G401.6 (cell line): ENCODE measurements around the gene FNBP1.
"Not testable (repeated sequence)": the region's sequence is repeated elsewhere in the genome, so short reads cannot be mapped to it uniquely, and the experiment has no call there.

Experiments used
- FAIRE-seq: peaks from 2 replicates; lab custom pipeline; 2012; peaks lifted over from hg19 to GRCh38; lab: Jason Lieb, UNC

FNBP1 gene

GRCh38 chr9:129990269-129991010 is 52.5 kb downstream of the FNBP1 start:
- FAIRE-seq = no peak

DNA sequence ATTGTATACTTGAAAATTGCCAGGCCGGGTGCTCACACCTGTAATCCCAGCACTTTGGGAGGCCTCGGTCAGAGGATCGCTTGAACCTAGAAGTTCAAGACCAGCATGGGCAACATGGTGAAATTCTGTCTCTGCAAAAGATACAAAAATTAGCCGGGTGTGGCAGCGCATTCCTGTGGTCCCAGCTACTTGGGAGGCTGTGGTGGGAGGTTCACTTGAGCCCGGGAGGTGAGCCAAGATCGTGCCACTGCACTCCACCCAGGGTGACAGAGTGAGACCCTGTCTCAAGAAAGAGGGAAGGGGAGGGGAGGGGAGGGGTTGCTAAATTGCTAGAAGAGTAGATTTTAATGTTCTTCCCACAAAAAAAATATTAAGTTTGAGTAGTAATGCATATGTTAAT is 53.2 kb downstream of the FNBP1 start:
- FAIRE-seq = no peak

DNA sequence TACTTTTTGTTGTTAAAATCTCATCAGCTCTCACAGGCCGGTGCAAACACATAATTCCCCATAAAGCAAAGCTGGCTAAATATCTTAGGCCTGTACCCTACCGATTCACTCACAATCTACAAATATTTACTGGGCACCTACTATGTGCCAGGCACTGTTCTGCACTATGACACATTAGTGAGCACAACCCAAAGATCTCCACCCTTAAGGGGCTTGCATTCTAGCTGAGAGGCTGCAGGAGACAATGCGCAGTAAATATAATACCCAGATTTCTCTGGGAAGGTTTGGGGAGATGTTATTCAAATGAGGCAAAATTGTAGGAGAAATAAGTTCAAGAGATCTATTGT is 53.7 kb downstream of the FNBP1 start:
- FAIRE-seq = no peak

GRCh38 chr9:129988607-129989361 is 54.2 kb downstream of the FNBP1 start:
- FAIRE-seq = no peak

- no peak for FAIRE-seq
Observed at GRCh38 chr9:129987941-129988340, 55.0 kb downstream of the FNBP1 start.

DNA sequence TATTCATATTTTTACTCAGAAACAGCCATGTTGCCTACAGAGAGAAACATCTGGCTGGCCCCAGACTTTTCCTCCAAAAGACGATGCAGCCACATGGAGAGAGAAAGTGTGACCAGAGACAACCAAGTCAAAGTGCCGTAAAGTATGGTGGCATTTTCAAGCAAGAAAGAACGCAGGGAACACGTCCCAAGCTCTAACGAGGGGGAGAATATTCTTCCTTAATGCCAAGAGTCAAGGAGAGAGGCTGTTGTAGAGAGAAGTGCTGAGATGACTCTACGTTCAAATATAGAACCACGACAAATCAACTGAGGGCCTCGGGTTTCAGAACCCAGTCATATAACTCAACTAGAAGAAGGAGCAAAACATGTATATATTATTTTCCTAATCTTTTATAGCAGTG is 55.9 kb downstream of the FNBP1 start:
- no peak for FAIRE-seq

GRCh38 chr9:129984589-129984988 is 58.4 kb downstream of the FNBP1 start:
- not testable (repeated sequence) for FAIRE-seq

DNA sequence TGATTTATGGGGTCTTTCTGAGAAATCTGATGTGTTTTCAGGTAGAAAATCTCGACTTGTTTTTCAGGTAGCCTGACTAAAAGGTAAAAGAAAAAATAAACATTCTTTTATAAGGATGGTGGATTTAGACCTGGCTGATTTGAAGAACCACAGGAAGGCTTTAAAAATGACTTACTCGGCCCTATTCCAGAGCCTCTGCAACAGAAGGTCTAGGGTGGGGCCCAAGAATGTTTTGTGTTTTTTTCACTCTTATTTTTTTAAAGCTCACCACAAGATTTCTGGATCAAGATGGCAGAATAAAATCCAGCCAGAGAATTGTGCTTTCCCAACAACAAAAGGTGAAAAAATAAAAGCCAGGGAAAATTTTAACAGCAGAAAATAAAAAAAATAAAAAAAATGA is 59.1 kb downstream of the FNBP1 start:
- FAIRE-seq = no peak

DNA sequence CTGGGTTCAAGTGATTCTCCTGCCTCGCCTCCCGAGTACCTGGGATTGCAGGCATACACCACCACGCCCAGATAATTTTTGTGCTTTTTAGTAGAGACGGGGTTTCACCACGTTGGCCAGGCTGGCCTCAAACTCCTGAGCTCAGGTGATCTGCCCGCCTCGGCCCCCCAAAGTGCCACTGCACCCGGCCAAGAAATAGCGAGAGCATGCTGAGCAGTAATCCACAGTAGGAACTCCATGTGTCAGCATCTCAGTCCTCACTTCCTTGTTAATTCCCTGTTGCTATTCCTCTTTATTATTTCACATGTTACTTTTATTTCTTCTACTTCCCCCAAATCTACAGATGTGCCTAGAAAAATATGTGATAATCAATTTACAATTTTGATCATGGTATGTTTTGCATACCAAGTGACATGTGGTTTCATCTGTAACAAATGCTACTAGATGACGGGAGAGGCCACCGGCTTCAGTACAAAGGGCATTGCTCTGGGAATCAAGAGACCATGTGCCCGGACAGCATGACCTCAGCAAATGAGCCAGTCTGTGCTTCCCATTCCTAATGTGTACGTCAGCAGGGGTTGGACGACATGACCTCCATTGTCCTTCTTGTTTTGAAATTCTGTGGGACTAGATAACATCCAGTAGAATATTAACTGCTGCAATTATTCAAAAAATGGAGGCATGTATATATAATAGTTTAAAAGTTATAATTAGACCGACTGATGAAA is 61.6 kb downstream of the FNBP1 start:
- FAIRE-seq = no peak

DNA sequence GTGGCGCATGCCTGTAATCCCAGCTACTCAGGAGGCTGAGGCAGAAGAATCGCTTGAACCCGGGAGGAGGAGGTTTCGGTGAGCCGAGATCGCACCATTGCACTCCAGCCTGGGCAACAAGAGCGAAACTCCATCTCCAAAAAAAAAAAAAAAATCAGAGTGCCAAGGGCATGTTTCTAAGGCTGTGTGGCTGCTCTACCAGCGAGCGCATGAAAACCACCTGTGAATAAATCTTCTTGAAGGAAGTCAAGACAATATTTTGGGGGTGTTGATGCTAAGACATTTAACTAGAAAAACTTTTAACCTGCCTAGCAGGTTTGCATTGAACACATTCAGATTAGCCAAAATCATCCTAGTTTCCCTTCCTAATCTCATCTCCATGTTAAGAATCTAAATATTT is 62.8 kb downstream of the FNBP1 start:
- not testable (repeated sequence) for FAIRE-seq

DNA sequence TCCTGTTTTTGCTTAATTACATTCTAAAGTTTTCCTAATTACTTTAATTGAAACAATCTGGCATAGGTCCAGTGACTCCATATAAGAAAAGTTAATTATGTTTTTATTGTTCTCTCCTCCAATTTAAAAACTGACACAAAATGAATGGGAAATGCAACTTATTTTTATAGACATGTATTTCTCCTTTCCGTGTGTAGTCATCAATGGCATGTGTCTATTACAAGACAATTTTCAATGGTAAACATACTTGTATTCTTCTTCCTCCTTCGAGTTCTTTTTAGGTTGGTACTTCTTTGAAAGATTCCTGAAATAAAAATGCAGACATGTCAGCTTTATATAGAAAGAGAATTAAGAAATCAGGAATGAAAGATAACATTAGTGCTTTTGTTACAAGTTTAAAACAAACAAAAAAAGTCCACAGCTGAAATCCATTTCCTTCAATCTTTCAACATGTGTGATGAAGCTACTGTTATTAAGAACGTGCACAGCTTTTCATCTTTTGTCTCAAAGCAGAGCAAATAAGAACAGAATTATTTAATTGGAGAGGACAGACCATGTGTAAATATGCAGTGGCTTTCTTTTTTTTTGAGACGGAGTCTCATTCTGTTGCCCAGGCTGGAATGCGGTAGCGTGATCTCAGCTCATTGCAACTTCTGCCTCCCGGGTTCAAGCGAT is 63.8 kb downstream of the FNBP1 start:
- no peak for FAIRE-seq

DNA sequence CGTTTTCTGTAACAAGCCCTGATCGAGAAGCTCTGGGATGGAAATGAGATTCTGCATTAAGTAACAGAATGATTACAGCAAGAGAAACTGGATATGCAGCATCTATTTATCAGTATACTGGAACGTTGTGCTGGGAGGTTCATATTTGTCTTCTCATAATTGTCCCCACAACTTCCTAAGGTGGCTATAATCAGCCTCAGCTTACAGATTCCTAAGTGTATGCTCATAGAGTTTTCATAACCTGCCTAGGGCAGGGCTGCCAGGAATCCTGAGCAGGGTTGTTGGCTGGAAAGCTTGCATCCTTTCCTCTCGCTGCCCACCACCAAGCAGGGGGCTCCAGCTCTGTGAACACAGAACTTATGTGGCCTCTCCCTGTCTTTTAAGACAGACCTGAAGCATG is 70.2 kb downstream of the FNBP1 start:
- no peak for FAIRE-seq

- no peak for FAIRE-seq
Observed at GRCh38 chr9:129968690-129969485, 74.1 kb downstream of the FNBP1 start.

DNA sequence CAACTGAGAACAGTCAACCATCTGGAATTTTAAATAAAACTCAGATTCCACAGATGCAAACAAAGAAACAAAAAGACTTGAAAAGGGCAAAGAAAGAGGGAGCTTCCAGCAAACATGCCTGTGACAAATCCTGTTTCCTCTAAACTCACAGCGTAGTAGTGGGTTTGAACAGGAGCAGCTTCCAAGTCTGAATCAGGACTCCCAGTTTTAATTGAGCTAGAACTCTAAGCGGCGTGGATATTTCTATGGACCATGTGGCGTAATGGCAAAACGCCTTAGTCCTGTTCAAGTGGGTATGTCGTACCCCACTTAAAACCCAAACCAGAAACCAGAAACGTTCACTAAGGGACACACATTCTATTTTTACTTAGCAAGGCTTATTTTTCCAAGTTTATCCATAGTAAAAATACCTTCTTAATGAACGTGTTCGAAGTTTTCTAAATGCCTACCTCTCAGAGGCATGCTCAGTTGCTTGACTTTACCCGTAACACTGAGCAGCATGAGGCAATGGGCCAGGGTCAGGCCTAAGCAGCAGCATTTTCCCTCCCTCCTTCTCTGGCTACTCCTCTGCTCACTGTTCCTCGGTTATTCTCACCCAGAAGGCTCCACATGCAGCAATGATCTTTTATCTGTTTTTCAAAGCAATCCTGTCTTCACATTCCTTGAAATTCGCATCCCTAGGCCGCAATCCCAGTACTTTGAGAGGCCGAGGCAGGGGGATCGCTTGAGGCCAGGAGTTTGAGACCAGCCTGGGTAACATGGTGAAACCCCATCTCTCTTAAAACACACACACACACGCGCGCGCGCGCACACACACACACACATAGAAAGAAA is 77.9 kb downstream of the FNBP1 start:
- no peak for FAIRE-seq

GRCh38 chr9:129962889-129963703 is 79.9 kb downstream of the FNBP1 start:
- no peak for FAIRE-seq

GRCh38 chr9:129962451-129962864 is 80.5 kb downstream of the FNBP1 start:
- no peak for FAIRE-seq

- no peak for FAIRE-seq
Observed at GRCh38 chr9:129958796-129959195, 84.2 kb downstream of the FNBP1 start.

DNA sequence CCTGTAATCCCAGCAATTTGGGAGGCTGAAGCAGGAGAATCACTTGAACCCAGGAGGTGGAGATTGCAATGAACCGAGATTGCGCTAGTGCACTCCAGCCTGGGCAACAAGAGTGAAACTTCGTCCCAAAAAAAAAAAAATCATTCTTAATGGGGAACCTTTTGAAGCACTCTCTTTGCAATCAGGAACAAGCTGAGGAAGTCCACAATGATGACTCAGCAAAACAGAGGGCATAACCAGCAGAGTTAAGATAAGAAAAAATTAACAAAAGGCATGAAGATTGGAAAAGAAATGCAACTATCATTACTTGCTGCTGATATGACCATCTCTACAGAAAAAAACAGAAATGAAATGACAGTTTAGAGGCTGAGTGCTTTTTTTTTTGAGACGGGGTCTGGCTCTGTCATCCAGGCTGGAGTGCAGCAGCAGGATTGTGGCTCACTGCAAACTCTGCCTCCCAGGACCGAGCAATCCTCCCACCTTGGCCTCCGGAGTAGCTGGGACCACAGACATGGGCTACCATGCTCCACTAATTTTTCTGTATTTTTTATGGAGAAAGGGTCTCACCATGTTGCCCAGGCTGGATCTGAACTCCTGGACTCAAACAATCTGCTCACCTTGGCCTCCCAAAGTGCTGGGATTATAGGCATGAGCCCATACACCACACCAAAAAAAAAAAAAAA is 88.0 kb downstream of the FNBP1 start:
- FAIRE-seq = no peak

DNA sequence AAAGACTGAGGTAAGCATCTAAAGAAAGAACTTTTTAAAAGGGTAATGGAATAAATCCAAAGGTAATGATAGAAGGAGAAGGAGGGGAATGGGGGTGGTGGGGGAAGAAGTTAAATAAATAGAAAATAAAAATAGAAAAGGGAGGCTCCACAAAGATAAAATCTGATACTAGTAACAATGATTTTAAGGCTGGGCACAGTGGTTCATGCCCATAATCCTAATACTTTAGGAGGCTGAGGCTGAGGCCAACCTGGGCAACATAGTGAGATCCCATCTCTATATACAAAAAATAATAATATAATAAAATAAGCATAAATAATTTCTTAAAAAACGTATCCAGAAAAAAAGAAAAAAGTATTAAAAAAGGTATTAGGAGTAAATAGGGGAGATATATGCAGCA is 89.3 kb downstream of the FNBP1 start:
- FAIRE-seq = no peak
